SK-N-MC (cell line): ENCODE measurements around the gene DLGAP3.

Experiments used
- DNase-seq: peaks from one replicate; pipeline ENCODE4 v3.0.0-alpha.2; 2011; ENCODE audit warnings: low read depth, low spot score
- H3K27ac ChIP-seq: fragments of 200-600 bp; sonication (generic); 2 replicates; pipeline ENCODE4 v1.5.1; 2016; ENCODE audit warnings: mixed run types
- H3K36me3 ChIP-seq: fragments of 200-600 bp; sonication (generic); 2 replicates; pipeline ENCODE4 v1.6.1; 2017; ENCODE audit warnings: antibody characterized with exemption, low read length, mixed read lengths; ENCODE audit not compliant: insufficient read depth
- H3K4me3 ChIP-seq: fragments of 200-600 bp; sonication (generic); 2 replicates; pipeline ENCODE4 v1.5.1; 2016
- H3K9ac ChIP-seq: fragments of 200-600 bp; sonication (generic); 2 replicates; pipeline ENCODE4 v1.8.0; 2017; ENCODE audit warnings: mixed run types, mixed read lengths; ENCODE audit not compliant: insufficient read length
- H3K9me3 ChIP-seq: fragments of 200-600 bp; sonication (generic); 2 replicates; pipeline ENCODE4 v1.6.1; 2017; ENCODE audit warnings: low read depth, mild to moderate bottlenecking, antibody characterized with exemption, low read length, moderate library complexity, mixed read lengths
- EZH2 ChIP-seq: fragments of 200-600 bp; sonication (generic); IDR thresholded peaks from one replicate; pipeline ENCODE4 v1.6.1; 2017; ENCODE audit warnings: antibody characterized with exemption
- FOXP2 ChIP-seq: optimal IDR thresholded peaks from 2 replicates; pipeline ENCODE3; 2011; ENCODE audit warnings: mild to moderate bottlenecking, moderate library complexity; ENCODE audit not compliant: insufficient read depth; ENCODE audit errors: extremely low read length, control extremely low read depth
- POLR2AphosphoS5 ChIP-seq: IDR thresholded peaks from 2 replicates; pipeline ENCODE4 v1.6.1; 2012; ENCODE audit warnings: mild to moderate bottlenecking, low read depth, low read length, borderline replicate concordance

The DLGAP3 gene

GRCh38 chr1:34869760-34870159 is 59.7 kb downstream of the DLGAP3 start:
- DNase-seq, result no peak
- no peaks in the 10 kb centered on the region for H3K9me3 ChIP-seq

GRCh38 chr1:34868230-34869049 is 61.0 kb downstream of the DLGAP3 start:
- no peak for TF ChIP-seq EZH2
- TF ChIP-seq POLR2AphosphoS5, result no peak
- no peak for TF ChIP-seq FOXP2
- no peaks in the 10 kb centered on the region for H3K36me3 ChIP-seq
- no peak overlapping the region for H3K27ac ChIP-seq
- no peak for DNase-seq
- no peaks in the 10 kb centered on the region for H3K9me3 ChIP-seq
- no peak overlapping the region for H3K4me3 ChIP-seq
- H3K9ac ChIP-seq, result no peak overlapping the region

More at GRCh38 chr1:34869760-34870159, 59.7 kb downstream of the DLGAP3 start:
- no peak for TF ChIP-seq POLR2AphosphoS5
- TF ChIP-seq EZH2, result no peak
- no peak for TF ChIP-seq FOXP2
- H3K27ac ChIP-seq, result no peak overlapping the region
- H3K9ac ChIP-seq, result no peak overlapping the region
- H3K4me3 ChIP-seq, result no peak overlapping the region
- H3K36me3 ChIP-seq, result no peaks in the 10 kb centered on the region

DNA sequence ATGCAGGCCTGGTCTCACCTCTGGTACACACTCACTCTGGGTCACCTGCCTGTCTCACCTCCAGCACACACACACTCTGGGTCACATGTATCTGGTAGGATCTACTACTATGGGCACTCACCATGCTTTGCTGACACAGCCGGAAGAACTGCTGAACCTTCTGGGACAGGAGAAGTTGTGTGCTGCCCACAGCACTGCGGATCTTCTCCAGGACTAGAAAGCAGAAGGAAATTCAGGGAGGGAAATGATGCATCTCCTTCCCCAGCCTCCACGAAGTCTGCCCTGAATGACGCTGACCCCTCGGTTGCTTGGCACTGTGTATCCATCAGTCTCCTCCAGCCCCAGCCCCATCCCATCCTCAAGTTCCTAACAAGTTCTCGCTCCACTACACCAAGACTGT is 62.0 kb downstream of the DLGAP3 start:
- TF ChIP-seq FOXP2, result no peak
- TF ChIP-seq POLR2AphosphoS5, result no peak
- TF ChIP-seq EZH2, result no peak
- H3K9ac ChIP-seq, result no peak overlapping the region
- H3K9me3 ChIP-seq, result no peaks in the 10 kb centered on the region
- no peak for DNase-seq
- H3K27ac ChIP-seq, result no peak overlapping the region
- H3K4me3 ChIP-seq, result no peak overlapping the region
- no peaks in the 10 kb centered on the region for H3K36me3 ChIP-seq

DNA sequence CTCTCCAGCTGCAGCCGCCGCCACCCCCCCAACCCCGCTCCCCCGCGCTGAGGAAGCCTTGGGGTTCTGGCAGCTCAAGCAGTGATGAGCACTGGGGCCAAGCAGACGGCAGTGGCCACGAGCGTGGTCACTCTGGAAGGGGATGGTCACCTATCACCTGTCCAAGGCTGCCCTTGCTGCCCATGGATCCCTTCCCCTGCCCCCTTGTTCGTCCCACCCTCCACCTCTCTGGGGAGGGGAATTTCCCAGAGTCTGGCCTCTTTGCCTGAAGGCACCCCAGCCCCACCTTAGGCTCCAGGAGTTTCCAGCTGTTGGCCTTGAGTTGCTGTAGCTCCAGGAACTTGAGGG is 62.7 kb downstream of the DLGAP3 start:
- no peak overlapping the region for H3K27ac ChIP-seq
- no peaks in the 10 kb centered on the region for H3K9me3 ChIP-seq
- H3K36me3 ChIP-seq, result no peaks in the 10 kb centered on the region
- DNase-seq, result no peak
- TF ChIP-seq FOXP2 (no peak), EZH2 (no peak), POLR2AphosphoS5 (no peak)
- H3K4me3 ChIP-seq, result peak overlapping the region; percentile 84
- H3K9ac ChIP-seq, result no peak overlapping the region

GRCh38 chr1:34865981-34866761 is 63.3 kb downstream of the DLGAP3 start:
- TF ChIP-seq FOXP2 (no peak), EZH2 (no peak), POLR2AphosphoS5 (no peak)
- Histone ChIP-seq H3K9me3 (no peaks in the 10 kb centered on the region), H3K36me3 (no peaks in the 10 kb centered on the region), H3K27ac (no peak overlapping the region), H3K4me3 (peak overlapping the region; percentile 84), H3K9ac (peak overlapping the region; percentile 62)
- no peak for DNase-seq

DNA sequence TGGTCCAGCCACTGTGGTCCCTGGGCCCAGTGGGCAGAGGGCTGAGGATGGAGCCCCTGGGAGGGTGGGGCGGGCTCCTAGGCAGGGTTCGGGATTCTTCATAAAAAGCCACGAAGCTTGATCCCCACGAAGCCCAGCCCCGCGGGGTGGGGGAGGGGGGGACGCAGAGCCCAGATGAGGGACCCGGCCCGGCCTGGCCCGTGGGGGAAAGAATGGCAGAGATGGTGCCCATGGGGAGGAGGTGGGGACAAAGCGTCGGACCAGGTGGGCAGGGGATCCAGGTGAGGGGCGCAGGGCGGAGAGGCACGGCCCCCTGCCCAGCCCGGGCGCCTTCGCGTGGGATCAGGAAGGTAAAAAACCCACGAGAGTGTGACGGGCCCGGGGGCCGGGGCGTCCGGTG is 63.9 kb downstream of the DLGAP3 start:
- DNase-seq, result no peak
- peak overlapping the region; percentile 84 for H3K4me3 ChIP-seq
- no peaks in the 10 kb centered on the region for H3K36me3 ChIP-seq
- H3K27ac ChIP-seq, result no peak overlapping the region
- H3K9me3 ChIP-seq, result no peaks in the 10 kb centered on the region
- no peak overlapping the region for H3K9ac ChIP-seq
- TF ChIP-seq FOXP2 (no peak), EZH2 (no peak), POLR2AphosphoS5 (no peak)

- DNase-seq, result no peak
- Histone ChIP-seq H3K4me3 (no peak overlapping the region), H3K9ac (no peak overlapping the region), H3K36me3 (no peaks in the 10 kb centered on the region), H3K27ac (no peak overlapping the region), H3K9me3 (no peaks in the 10 kb centered on the region)
- no peak for TF ChIP-seq EZH2
- no peak for TF ChIP-seq POLR2AphosphoS5
- TF ChIP-seq FOXP2, result no peak
Measured at GRCh38 chr1:34864759-34865158, 64.7 kb downstream of the DLGAP3 start.

DNA sequence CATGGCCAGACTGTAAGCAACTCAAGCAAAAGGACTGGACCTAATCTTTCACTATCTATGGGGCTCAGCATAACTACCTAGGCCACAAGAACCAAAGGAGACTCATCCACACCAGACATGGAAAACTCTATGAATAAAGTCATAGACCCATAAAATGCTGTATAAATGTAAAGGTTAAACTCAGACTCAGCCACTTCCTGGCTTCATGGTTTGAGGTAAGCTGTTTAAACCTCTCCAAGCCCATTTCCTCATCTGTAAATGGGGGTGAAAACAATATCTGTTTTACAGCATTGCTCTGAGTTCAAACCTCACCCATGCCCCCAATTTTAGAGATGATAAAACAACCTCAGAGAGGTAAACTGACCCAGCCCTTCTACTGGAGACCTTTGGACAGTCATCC is 65.9 kb downstream of the DLGAP3 start:
- DNase-seq, result no peak
- Histone ChIP-seq H3K4me3 (no peak overlapping the region), H3K36me3 (no peaks in the 10 kb centered on the region), H3K9me3 (no peaks in the 10 kb centered on the region), H3K9ac (no peak overlapping the region), H3K27ac (no peak overlapping the region)
- TF ChIP-seq POLR2AphosphoS5 (no peak), FOXP2 (no peak), EZH2 (no peak)
